NCI-H128 (cell line): ENCODE data around the gene SVBP.
"Not testable (repeated sequence)": the region's sequence is repeated elsewhere in the genome, so short reads cannot be mapped to it uniquely, and the experiment has no call there.

ENCODE experiments used
- DNase-seq: peaks from one replicate; lab custom pipeline; 2025; ENCODE audit not compliant: unreplicated experiment; lab: John Stamatoyannopoulos, UW

SVBP gene

GRCh38 chr1:42841440-42842147 lies 24.4 kb upstream of the SVBP start:
- DNase-seq, result no peak

GRCh38 chr1:42841010-42841409 lies 23.8 kb upstream of the SVBP start:
- no peak for DNase-seq

DNA sequence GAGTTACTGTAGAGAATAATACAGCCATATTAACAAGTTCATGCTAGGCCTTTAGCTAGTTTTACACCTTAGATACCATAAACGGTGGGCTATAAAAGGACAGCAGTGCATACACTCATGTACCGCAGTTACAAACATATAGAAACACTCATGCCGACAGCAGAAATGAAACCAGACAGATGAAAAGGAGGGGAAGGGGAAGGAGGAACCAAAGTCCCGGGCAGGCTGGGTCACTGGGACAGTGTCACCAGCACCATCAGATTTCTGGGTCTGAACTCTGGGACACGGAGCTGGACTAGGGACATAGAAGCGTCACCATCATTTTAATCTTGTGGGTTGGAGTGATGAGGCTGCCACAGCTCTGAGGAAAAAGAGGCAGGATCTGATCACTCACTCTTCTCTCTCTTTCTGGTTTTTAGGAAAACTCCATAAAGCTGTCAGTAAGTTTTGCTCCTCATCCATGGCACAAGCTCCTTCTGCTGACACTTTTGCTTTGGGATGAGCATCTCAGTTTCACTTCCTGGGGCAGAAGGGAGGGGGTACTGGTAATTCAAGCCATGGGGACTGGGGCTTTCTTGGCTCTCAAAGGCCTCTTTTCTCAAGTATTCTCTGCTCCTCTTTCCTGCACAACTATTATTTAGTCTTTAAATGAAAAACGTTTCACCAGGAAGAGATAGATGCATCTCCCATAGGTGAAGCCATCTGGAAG lies 21.4 kb upstream of the SVBP start:
- DNase-seq, result no peak

DNA sequence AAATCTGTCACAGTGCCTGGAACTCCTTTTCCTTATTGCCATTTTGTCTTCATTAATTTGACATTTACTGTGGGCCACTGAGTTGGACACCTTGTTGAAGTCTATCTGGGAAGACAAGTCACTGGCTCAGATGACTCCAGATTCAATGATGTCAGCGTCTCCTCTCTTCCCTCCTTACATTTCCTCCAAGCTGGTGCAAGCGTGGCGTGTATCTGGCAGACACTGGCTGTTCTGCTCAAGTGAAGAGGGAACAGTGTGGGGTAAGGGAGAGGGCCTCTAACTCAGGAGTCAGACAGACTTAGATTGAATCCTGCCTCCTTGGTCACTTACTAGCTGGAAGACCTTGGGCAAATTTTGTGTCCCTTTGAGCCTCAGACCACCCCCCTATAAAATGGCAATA lies 20.5 kb upstream of the SVBP start:
- no peak for DNase-seq

DNA sequence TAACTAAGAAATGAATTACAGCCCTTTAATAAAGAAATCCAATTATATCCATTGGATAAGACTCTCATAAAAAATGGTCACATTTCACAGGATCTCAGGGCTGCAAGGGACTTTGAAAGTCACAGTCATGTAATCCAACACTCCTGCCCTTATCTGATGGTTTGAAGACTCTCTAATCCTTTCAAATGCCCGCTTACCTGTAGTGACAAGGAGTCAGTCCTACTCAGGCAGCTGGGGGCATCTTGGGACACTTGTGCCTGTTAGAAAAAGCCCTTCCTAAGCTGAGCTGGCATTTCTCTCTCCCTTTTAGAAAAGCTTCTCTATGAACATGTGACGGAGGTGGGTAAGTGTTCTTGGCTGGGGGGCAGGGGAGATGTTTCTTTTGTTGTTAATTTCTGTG lies 18.2 kb upstream of the SVBP start:
- DNase-seq, result no peak

GRCh38 chr1:42834803-42835202 lies 17.6 kb upstream of the SVBP start:
- no peak for DNase-seq

- DNase-seq, result no peak
These were observed 16.8 kb upstream of the SVBP start for GRCh38 chr1:42833981-42834380.

GRCh38 chr1:42832641-42833240 lies 15.5 kb upstream of the SVBP start:
- DNase-seq, result no peak

- DNase-seq, result no peak
These were observed 14.1 kb upstream of the SVBP start for GRCh38 chr1:42831273-42831672.

DNA sequence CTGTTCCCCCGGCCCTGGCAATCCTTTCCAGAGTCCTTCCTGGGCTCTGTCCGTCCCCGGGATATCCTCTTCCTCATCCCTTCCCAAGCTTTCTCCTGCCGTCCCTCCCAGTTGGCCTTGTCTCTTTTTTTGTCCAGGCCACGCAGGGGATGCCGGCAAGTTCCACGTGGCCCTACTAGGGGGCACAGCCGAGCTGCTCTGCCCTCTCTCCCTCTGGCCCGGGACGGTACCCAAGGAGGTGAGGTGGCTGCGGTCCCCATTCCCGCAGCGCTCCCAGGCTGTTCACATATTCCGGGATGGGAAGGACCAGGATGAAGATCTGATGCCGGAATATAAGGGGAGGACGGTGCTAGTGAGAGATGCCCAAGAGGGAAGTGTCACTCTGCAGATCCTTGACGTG lies 13.4 kb upstream of the SVBP start:
- DNase-seq, result no peak

GRCh38 chr1:42825036-42825851 lies 8.0 kb upstream of the SVBP start:
- DNase-seq, result no peak

GRCh38 chr1:42824481-42825035 lies 7.4 kb upstream of the SVBP start:
- DNase-seq, result no peak

DNA sequence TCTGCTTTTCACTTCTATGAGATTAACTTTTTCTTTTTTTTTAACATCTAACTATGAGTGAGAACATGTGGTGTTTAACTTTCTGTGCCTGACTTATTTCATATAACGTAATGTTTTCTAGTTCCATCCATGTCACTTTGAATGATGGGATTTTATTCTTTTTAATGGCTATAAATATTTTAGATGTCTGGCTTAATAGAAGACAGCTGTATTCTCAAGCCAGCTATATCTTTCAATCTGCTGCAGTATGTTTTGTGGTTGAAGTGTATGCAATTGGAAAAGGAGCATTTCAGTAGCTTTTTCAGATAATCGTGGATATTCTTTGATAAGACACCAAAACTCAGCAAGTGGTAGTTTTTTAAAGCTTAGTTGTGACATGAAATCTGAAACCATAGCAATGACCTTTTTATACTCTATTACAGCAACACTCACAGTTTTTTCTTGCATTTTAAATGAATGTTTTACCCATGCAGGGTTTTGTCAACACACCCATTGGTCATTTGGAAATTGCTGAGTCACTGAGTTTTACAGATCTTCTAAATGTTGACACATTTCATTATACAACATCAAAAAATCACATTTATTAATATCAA lies 5.7 kb upstream of the SVBP start:
- no peak for DNase-seq

GRCh38 chr1:42821690-42822089 lies 4.5 kb upstream of the SVBP start:
- no peak for DNase-seq

- no peak for DNase-seq
These were observed 3.6 kb upstream of the SVBP start for GRCh38 chr1:42820813-42821212.

DNA sequence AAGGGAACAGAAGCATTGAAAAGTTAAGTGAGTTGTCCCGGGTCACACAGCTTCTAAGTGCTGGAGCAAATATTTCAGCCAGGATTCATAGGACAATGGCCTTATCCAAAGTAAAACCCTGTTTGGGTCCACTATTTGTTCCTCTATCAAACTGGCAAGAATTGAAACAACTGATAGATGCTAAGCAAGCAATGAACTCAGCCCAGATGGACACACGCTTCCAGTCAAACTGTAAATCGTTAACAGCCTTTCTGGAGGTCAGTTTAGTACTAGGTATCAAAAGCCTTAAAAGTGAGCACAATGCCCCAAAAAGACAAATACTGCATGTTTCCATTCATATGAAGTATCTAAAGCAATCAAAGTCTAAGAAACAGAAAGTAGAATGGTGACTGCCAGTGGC lies 779 bp upstream of the SVBP start:
- DNase-seq, result no peak

GRCh38 chr1:42817440-42817767 lies 207 bp upstream of the SVBP start:
- no peak for DNase-seq

DNA sequence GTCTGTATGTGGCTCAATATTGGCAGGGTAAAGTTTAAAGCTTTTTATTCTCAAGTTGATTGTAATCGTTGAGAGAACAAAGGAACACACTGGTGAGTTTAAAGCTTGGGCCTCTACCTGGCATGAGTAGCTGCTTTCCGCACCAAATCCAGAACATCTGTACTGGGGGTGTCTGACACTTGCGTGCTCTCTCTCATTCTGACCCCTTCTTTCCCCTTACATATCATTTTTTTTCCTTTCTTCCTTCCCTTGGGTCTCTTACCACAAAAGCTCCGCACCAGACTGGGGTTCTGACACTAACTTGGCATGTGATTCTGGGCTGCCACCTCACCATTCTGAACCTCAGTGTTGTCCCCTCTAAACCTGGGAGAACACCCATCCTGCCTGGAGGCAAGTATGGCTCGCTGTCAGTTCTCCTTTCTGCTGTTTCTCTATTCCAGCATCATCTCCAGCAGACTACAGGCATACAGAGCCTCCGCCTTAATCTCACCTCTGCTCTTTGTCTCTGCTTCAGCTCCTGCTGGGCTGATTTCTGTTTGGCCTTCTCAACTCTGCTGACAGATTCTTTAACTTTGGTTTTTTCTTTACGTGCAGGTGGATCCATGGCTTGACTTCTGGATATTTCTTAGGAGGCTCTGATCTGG lies 1.1 kb downstream of the SVBP start:
- no peak for DNase-seq

DNA sequence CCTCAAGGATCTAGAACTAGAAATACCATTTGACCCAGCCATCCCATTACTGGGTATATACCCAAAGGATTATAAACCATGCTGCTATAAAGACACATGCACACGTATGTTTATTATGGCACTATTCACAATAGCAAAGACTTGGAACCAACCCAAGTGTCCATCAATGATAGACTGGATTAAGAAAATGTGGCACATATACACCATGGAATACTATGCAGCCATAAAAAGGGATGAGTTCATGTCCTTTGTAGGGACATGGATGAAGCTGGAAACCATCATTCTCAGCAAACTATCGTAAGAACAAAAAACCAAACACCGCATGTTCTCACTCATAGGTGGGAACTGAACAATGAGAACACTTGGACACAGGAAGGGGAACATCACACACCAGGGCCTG lies 2.4 kb downstream of the SVBP start:
- not testable (repeated sequence) for DNase-seq

- no peak for DNase-seq
These were observed 10.0 kb downstream of the SVBP start for GRCh38 chr1:42807056-42807668.
